Loucy (cell line): ENCODE data around the gene ABAT.

Experiments used
- H2AFZ ChIP-seq: fragments of 200-600 bp; sonication (generic); 2 replicates; pipeline ENCODE4 v1.6.0; 2016; ENCODE audit warnings: antibody characterized with exemption, mild to moderate bottlenecking, low read length, moderate library complexity
- H3F3A ChIP-seq: fragments of 200-600 bp; 2 replicates; pipeline ENCODE4 v1.6.0; 2016; ENCODE audit warnings: antibody characterized with exemption, low read depth, mild to moderate bottlenecking
- H3K27me3 ChIP-seq: fragments of 200-600 bp; sonication (generic); 2 replicates; pipeline ENCODE4 v1.6.1; 2014; ENCODE audit warnings: low read length, mild to moderate bottlenecking; ENCODE audit not compliant: insufficient read depth, poor library complexity, severe bottlenecking
- H3K36me3 ChIP-seq: fragments of 200-600 bp; sonication (generic); 2 replicates; pipeline ENCODE4 v1.6.1; 2016; ENCODE audit warnings: low read length; ENCODE audit not compliant: insufficient read depth
- H3K4me1 ChIP-seq: fragments of 200-600 bp; sonication (generic); 2 replicates; pipeline ENCODE4 v1.5.1; 2014; ENCODE audit warnings: low read length, mild to moderate bottlenecking; ENCODE audit not compliant: insufficient read depth, poor library complexity, severe bottlenecking
- H3K4me2 ChIP-seq: fragments of 200-600 bp; sonication (generic); 2 replicates; pipeline ENCODE4 v1.6.0; 2014; ENCODE audit warnings: antibody characterized with exemption, low read length, low read depth, mild to moderate bottlenecking; ENCODE audit not compliant: poor library complexity, severe bottlenecking
- H3K4me3 ChIP-seq: fragments of 200-600 bp; sonication (generic); 2 replicates; pipeline ENCODE4 v1.5.1; 2014; ENCODE audit warnings: low read length, mild to moderate bottlenecking, mixed read lengths; ENCODE audit not compliant: poor library complexity, severe bottlenecking
- H3K79me2 ChIP-seq: fragments of 200-600 bp; sonication (generic); 2 replicates; pipeline ENCODE4 v1.6.1; 2014; ENCODE audit warnings: low read length; ENCODE audit not compliant: insufficient read depth
- H3K9ac ChIP-seq: fragments of 200-600 bp; sonication (generic); 2 replicates; pipeline ENCODE4 v1.6.0; 2014; ENCODE audit warnings: mild to moderate bottlenecking, low read depth, low read length, moderate library complexity; ENCODE audit not compliant: poor library complexity, severe bottlenecking
- H3K9me2 ChIP-seq: fragments of 200-600 bp; sonication (generic); replicated peaks from 2 replicates; pipeline ENCODE4 v1.6.1; 2016; ENCODE audit warnings: low read depth, low read length, mixed read lengths
- H3K9me3 ChIP-seq: fragments of 200-600 bp; sonication (generic); 2 replicates; pipeline ENCODE4 v1.6.1; 2014; ENCODE audit warnings: mild to moderate bottlenecking, antibody characterized with exemption, low read length, low read depth; ENCODE audit not compliant: insufficient read depth
- H4K20me1 ChIP-seq: fragments of 200-600 bp; sonication (generic); 2 replicates; pipeline ENCODE4 v1.6.0; 2014; ENCODE audit warnings: antibody characterized with exemption, low read length, mild to moderate bottlenecking; ENCODE audit not compliant: insufficient read depth, poor library complexity, severe bottlenecking
- CTCF ChIP-seq: fragments of 200-600 bp; sonication (generic); conservative IDR thresholded peaks from 2 replicates; pipeline ENCODE4 v1.5.1; 2014; ENCODE audit warnings: mild to moderate bottlenecking, antibody characterized with exemption, low read length
- EZH2phosphoT487 ChIP-seq: fragments of 200-600 bp; IDR thresholded peaks from 2 replicates; pipeline ENCODE4 v1.6.1; 2018; ENCODE audit warnings: antibody characterized with exemption, mild to moderate bottlenecking, moderate library complexity, borderline replicate concordance

The ABAT gene

GRCh38 chr16:8673611-8674412 is 605 bp upstream of the ABAT start:
- TF ChIP-seq EZH2phosphoT487 (no peak), CTCF (no peak)
- Histone ChIP-seq H3K9me3 (no peaks in the 10 kb centered on the region), H3K4me3 (peak overlapping the region; percentile 74), H3K4me1 (no peaks in the 10 kb centered on the region), H3K27me3 (no peaks in the 10 kb centered on the region), H4K20me1 (no peaks in the 10 kb centered on the region), H3K79me2 (no peaks in the 10 kb centered on the region), H2AFZ (no peak overlapping the region; the same call in 1 of the 2 replicates), H3F3A (no peaks in the 10 kb centered on the region), H3K4me2 (peak overlapping the region; percentile 74), H3K36me3 (no peaks in the 10 kb centered on the region), H3K9ac (no peak overlapping the region), H3K9me2 (no peaks in the 10 kb centered on the region)

DNA sequence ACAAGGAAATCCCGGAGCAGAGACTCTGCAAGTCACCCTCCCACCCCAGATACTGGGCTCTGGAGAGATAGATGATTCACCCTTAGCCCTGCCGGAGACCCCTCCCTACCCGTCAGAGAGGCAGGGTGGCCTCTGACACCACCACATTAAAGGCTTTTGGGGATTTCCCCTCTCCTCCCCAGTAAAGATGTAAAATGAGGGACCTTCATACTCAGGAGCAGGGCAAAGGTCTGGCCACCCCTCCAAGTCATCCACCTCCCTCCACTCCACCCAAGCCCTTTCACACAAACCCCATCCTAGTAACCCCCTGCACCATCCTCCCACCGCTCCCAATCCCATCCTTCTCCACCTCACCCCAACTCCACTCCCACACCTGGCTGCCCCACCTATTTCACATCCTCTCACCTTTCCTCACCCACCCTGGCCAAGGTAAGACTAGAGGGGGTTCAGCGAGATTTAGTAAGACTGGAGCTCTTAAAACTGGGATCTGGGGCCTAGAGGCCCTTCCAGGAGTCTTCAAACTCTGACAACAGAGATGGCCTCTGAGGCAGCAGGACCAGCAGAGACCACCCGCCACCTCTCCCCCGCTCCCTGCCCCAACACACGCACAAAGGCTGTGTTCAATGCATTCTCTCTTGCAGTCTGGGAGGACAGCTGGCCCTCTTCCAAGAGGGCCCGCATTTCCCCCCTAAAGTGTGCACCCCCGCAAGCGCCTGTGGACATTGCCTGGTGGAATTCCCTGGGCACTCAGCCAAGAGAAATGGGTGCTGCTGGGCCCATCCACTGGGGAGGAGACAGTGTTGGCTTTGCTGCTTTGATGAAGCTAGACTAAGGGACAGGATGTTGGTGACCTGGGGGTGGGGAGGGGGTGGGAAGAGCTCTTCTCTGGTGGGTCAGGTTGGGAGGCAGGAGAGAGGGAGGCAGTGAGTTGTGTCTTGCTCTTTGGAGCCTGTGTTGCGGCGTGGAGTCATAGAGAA is 1.1 kb downstream of the ABAT start:
- H3K9ac ChIP-seq, result peak overlapping the region; percentile 48
- H2AFZ ChIP-seq, result no peak overlapping the region
- peak overlapping the region; percentile 74 for H3K4me2 ChIP-seq
- H3F3A ChIP-seq, result no peaks in the 10 kb centered on the region
- H4K20me1 ChIP-seq, result no peaks in the 10 kb centered on the region
- no peaks in the 10 kb centered on the region for H3K36me3 ChIP-seq
- no peaks in the 10 kb centered on the region for H3K9me3 ChIP-seq
- H3K9me2 ChIP-seq, result no peaks in the 10 kb centered on the region
- H3K27me3 ChIP-seq, result no peaks in the 10 kb centered on the region
- no peaks in the 10 kb centered on the region for H3K79me2 ChIP-seq
- H3K4me1 ChIP-seq, result no peaks in the 10 kb centered on the region
- TF ChIP-seq CTCF (no peak), EZH2phosphoT487 (no peak)
- peak overlapping the region; percentile 74 for H3K4me3 ChIP-seq

DNA sequence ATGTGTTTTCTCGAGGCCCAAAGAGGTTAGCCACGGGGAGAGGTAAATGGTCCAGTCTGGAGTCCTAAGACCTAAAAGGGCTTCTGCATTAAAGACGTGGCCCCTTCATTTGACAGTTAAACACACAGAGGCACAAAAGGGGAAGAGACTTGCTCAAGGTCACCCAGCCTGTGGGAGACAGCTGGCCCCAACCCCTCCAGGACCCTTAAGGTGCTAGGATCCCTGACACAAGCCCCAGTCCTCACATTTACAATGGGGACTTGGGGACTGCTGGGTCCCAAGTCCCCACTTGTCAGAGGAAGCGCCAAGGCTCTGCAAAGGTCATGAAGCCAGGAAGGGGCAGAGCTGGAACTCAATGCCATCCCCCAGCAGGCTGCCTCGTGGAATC is 1.7 kb downstream of the ABAT start:
- no peak overlapping the region for H3K4me3 ChIP-seq
- H2AFZ ChIP-seq, result no peak overlapping the region
- no peaks in the 10 kb centered on the region for H3K27me3 ChIP-seq
- H4K20me1 ChIP-seq, result no peaks in the 10 kb centered on the region
- no peak overlapping the region for H3K9ac ChIP-seq
- TF ChIP-seq CTCF (no peak), EZH2phosphoT487 (no peak)
- H3K4me1 ChIP-seq, result no peaks in the 10 kb centered on the region
- H3K4me2 ChIP-seq, result no peak overlapping the region
- H3K79me2 ChIP-seq, result no peaks in the 10 kb centered on the region
- no peaks in the 10 kb centered on the region for H3K36me3 ChIP-seq
- H3K9me2 ChIP-seq, result no peaks in the 10 kb centered on the region
- no peaks in the 10 kb centered on the region for H3F3A ChIP-seq
- no peaks in the 10 kb centered on the region for H3K9me3 ChIP-seq
